IPS-15b (cell line): ENCODE measurements around the gene MPHOSPH10.
"Not testable (repeated sequence)": the region's sequence is repeated elsewhere in the genome, so short reads cannot be mapped to it uniquely, and the experiment has no call there.

Source experiments
- H3K27me3 ChIP-seq: one replicate; pipeline ENCODE4 v1.6.1; 2013; ENCODE audit warnings: low read length; ENCODE audit not compliant: control insufficient read depth, insufficient read depth
- H3K36me3 ChIP-seq: one replicate; pipeline ENCODE4 v1.6.1; 2013; ENCODE audit warnings: low read length; ENCODE audit not compliant: control insufficient read depth, insufficient read depth
- H3K4me1 ChIP-seq: one replicate; pipeline ENCODE4 v1.6.1; 2013; ENCODE audit warnings: mild to moderate bottlenecking, low read length; ENCODE audit not compliant: control insufficient read depth, insufficient read depth
- H3K4me3 ChIP-seq: one replicate; pipeline ENCODE4 v1.5.1; 2013; ENCODE audit warnings: low read depth, low read length
- H3K9ac ChIP-seq: one replicate; pipeline ENCODE4 v1.6.1; 2013; ENCODE audit warnings: low read depth, mild to moderate bottlenecking, low read length
- H3K9me3 ChIP-seq: one replicate; pipeline ENCODE4 v1.6.1; 2013; ENCODE audit warnings: mild to moderate bottlenecking, low read length; ENCODE audit not compliant: control insufficient read depth, insufficient read depth

The MPHOSPH10 gene

GRCh38 chr2:71129114-71129901, 1.1 kb upstream of the MPHOSPH10 start:
- H3K4me3 ChIP-seq, result peak overlapping the region; percentile 99
- H3K9ac ChIP-seq, result peak overlapping the region; percentile 98
- H3K27me3 ChIP-seq, result no peaks in the 10 kb centered on the region
- H3K36me3 ChIP-seq, result no peaks in the 10 kb centered on the region
- H3K9me3 ChIP-seq, result no peaks in the 10 kb centered on the region
- no peaks in the 10 kb centered on the region for H3K4me1 ChIP-seq

- Histone ChIP-seq H3K9ac (peak overlapping the region; percentile 98), H3K27me3 (no peaks in the 10 kb centered on the region), H3K4me3 (peak overlapping the region; percentile 99), H3K4me1 (no peaks in the 10 kb centered on the region), H3K36me3 (peaks cover 3% of the 10 kb centered on the region), H3K9me3 (no peaks in the 10 kb centered on the region)
Measured at GRCh38 chr2:71129902-71130151, 607 bp upstream of the MPHOSPH10 start.

GRCh38 chr2:71130905-71131244, 441 bp downstream of the MPHOSPH10 start:
- H3K9ac ChIP-seq, result peak overlapping the region; percentile 98
- H3K4me3 ChIP-seq, result peak overlapping the region; percentile 99
- no peaks in the 10 kb centered on the region for H3K9me3 ChIP-seq
- H3K4me1 ChIP-seq, result no peaks in the 10 kb centered on the region
- H3K27me3 ChIP-seq, result no peaks in the 10 kb centered on the region
- H3K36me3 ChIP-seq, result peaks cover 6% of the 10 kb centered on the region

GRCh38 chr2:71131387-71132166, 1.1 kb downstream of the MPHOSPH10 start:
- H3K9me3 ChIP-seq, H3K9ac ChIP-seq, H3K4me1 ChIP-seq, H3K27me3 ChIP-seq: not testable (repeated sequence)
- Histone ChIP-seq H3K4me3 (peak overlapping the region; percentile 99), H3K36me3 (peaks cover 10% of the 10 kb centered on the region)

- no peaks in the 10 kb centered on the region for H3K4me1 ChIP-seq
- no peak overlapping the region for H3K9ac ChIP-seq
- H3K4me3 ChIP-seq, result no peak overlapping the region
- H3K36me3 ChIP-seq, result peaks cover 12% of the 10 kb centered on the region
- H3K27me3 ChIP-seq, result no peaks in the 10 kb centered on the region
- no peaks in the 10 kb centered on the region for H3K9me3 ChIP-seq
Measured at GRCh38 chr2:71133603-71134002, 3.2 kb downstream of the MPHOSPH10 start.

- no peaks in the 10 kb centered on the region for H3K9me3 ChIP-seq
- no peaks in the 10 kb centered on the region for H3K27me3 ChIP-seq
- H3K4me1 ChIP-seq, result no peaks in the 10 kb centered on the region
- H3K36me3 ChIP-seq, result peaks cover 26% of the 10 kb centered on the region
- no peak overlapping the region for H3K4me3 ChIP-seq
- H3K9ac ChIP-seq, result no peak overlapping the region
Measured at GRCh38 chr2:71136174-71136573, 5.7 kb downstream of the MPHOSPH10 start.

GRCh38 chr2:71143782-71144181, 13.3 kb downstream of the MPHOSPH10 start:
- Histone ChIP-seq H3K9me3 (no peaks in the 10 kb centered on the region), H3K4me1 (no peaks in the 10 kb centered on the region), H3K27me3 (no peaks in the 10 kb centered on the region), H3K9ac (no peak overlapping the region), H3K4me3 (no peak overlapping the region), H3K36me3 (peaks cover 44% of the 10 kb centered on the region)

- Histone ChIP-seq H3K27me3 (no peaks in the 10 kb centered on the region), H3K9me3 (no peaks in the 10 kb centered on the region), H3K4me3 (no peak overlapping the region), H3K36me3 (peaks cover 25% of the 10 kb centered on the region), H3K4me1 (no peaks in the 10 kb centered on the region), H3K9ac (no peak overlapping the region)
Measured at GRCh38 chr2:71148506-71149063, 18.2 kb downstream of the MPHOSPH10 start.

GRCh38 chr2:71150082-71150816, 19.8 kb downstream of the MPHOSPH10 start:
- Histone ChIP-seq H3K9me3 (no peaks in the 10 kb centered on the region), H3K4me3 (no peak overlapping the region), H3K27me3 (no peaks in the 10 kb centered on the region), H3K4me1 (no peaks in the 10 kb centered on the region), H3K9ac (no peak overlapping the region), H3K36me3 (peaks cover 15% of the 10 kb centered on the region)

- Histone ChIP-seq H3K27me3 (no peaks in the 10 kb centered on the region), H3K4me3 (no peak overlapping the region), H3K4me1 (no peaks in the 10 kb centered on the region), H3K36me3 (peaks cover 7% of the 10 kb centered on the region), H3K9me3 (no peaks in the 10 kb centered on the region), H3K9ac (no peak overlapping the region)
Measured at GRCh38 chr2:71151620-71152019, 21.2 kb downstream of the MPHOSPH10 start.

- Histone ChIP-seq H3K36me3 (peaks cover 7% of the 10 kb centered on the region), H3K27me3 (no peaks in the 10 kb centered on the region), H3K4me3 (no peak overlapping the region), H3K9me3 (no peaks in the 10 kb centered on the region), H3K9ac (no peak overlapping the region), H3K4me1 (peaks cover 2% of the 10 kb centered on the region)
Measured at GRCh38 chr2:71153585-71154224, 23.3 kb downstream of the MPHOSPH10 start.
